SK-N-DZ (cell line): ENCODE results near the gene SYNPO. TPM values are rescaled to one million over a fixed set of nuclear protein-coding genes. Genes with fewer than 3 reads are reported as not detected.
A peak's percentile ranks its signal among the peaks of the same experiment; 100 is the strongest.

Source experiments
- DNase-seq: peaks from one replicate; pipeline ENCODE4 v3.0.0-alpha.2; 2015; ENCODE audit warnings: low spot score
- polyA plus RNA-seq, 2 experiments: library from polyadenylated mRNA; depleted of rRNA; stranded (reverse); fragments of >200 nt; gene quantifications; 2 replicates each; pipeline ENCODE4 v1.2.3, GENCODE V29; 2014

Gene SYNPO
- 0.91 and 1.0 TPM in 2 replicates for polyA plus RNA-seq (2014; cell fraction: cytosol; rRNA removed)
- polyA plus RNA-seq (2014; cell fraction: nucleus; rRNA removed) = 0.82 and 1.4 TPM in 2 replicates

GRCh38 chr5:150640311-150641005, at the start of gene SYNPO:
Gene SYNPO, plus strand, starts transcription at chr5:150640660. Its CDS starts 7,616 bp downstream, at chr5:150648276.
- DNase-seq = peak; percentile 44

- DNase-seq = peak; percentile 62
These were observed 49.3 kb upstream of the SYNPO start for GRCh38 chr5:150590979-150591695.

- DNase-seq = no peak
These were observed 46.9 kb upstream of the SYNPO start for GRCh38 chr5:150593593-150593992.

- no peak for DNase-seq
These were observed 46.5 kb upstream of the SYNPO start for GRCh38 chr5:150593996-150594395.

- peak; percentile 38 for DNase-seq
These were observed 44.9 kb upstream of the SYNPO start for GRCh38 chr5:150595466-150596031.

GRCh38 chr5:150596313-150596712, 44.1 kb upstream of the SYNPO start:
- DNase-seq = peak; percentile 81

GRCh38 chr5:150596826-150597225, 43.6 kb upstream of the SYNPO start:
- peak; percentile 26 for DNase-seq

- DNase-seq = no peak
These were observed 42.5 kb upstream of the SYNPO start for GRCh38 chr5:150598006-150598405.

GRCh38 chr5:150598821-150599273, 41.6 kb upstream of the SYNPO start:
- no peak for DNase-seq

GRCh38 chr5:150599281-150599680, 41.2 kb upstream of the SYNPO start:
- DNase-seq = no peak

- DNase-seq = no peak
These were observed 40.4 kb upstream of the SYNPO start for GRCh38 chr5:150599917-150600511.

- peak; percentile 17 for DNase-seq
These were observed 39.6 kb upstream of the SYNPO start for GRCh38 chr5:150600616-150601490.

GRCh38 chr5:150601491-150602345, 38.7 kb upstream of the SYNPO start:
- DNase-seq = peak; percentile 54

- DNase-seq = no peak
These were observed 37.4 kb upstream of the SYNPO start for GRCh38 chr5:150603052-150603451.

- no peak for DNase-seq
These were observed 37.0 kb upstream of the SYNPO start for GRCh38 chr5:150603491-150603890.

- no peak for DNase-seq
These were observed 36.5 kb upstream of the SYNPO start for GRCh38 chr5:150604010-150604409.

- no peak for DNase-seq
These were observed 35.5 kb upstream of the SYNPO start for GRCh38 chr5:150604894-150605440.

GRCh38 chr5:150605546-150605945, 34.9 kb upstream of the SYNPO start:
- DNase-seq = no peak

- DNase-seq = no peak
These were observed 34.0 kb upstream of the SYNPO start for GRCh38 chr5:150606476-150606875.

- no peak for DNase-seq
These were observed 33.4 kb upstream of the SYNPO start for GRCh38 chr5:150607105-150607504.
